Activated T-helper 1 cell treated with anti-CD3 and anti-CD28 coated beads, Interleukin-2, amount 50 U/mL, for 16 hours (primary cell): ENCODE measurements around the gene NRXN2.
"Not testable (repeated sequence)": the region's sequence is repeated elsewhere in the genome, so short reads cannot be mapped to it uniquely, and the experiment has no call there.

ENCODE experiments used
- DNase-seq, 2 donors: peaks; one replicate each; pipeline ENCODE4 v3.0.0-alpha.2; 2020; ENCODE audit warnings: low read depth in 1 of 2, low spot score in 1 of 2

The NRXN2 gene

GRCh38 chr11:64677441-64678023 lies 45.5 kb downstream of the NRXN2 start:
- DNase-seq: no peak

GRCh38 chr11:64676261-64676615 lies 46.8 kb downstream of the NRXN2 start:
- no peak for DNase-seq

GRCh38 chr11:64675450-64676260 lies 47.3 kb downstream of the NRXN2 start:
- DNase-seq: no peak

- no peak for DNase-seq
Observed at GRCh38 chr11:64674774-64675173, 48.2 kb downstream of the NRXN2 start.

- DNase-seq: no peak
Observed at GRCh38 chr11:64673279-64673678, 49.7 kb downstream of the NRXN2 start.

GRCh38 chr11:64672875-64673274 lies 50.1 kb downstream of the NRXN2 start:
- DNase-seq: no peak

- no peak for DNase-seq
Observed at GRCh38 chr11:64670975-64671374, 52.0 kb downstream of the NRXN2 start.

GRCh38 chr11:64667154-64667745 lies 55.7 kb downstream of the NRXN2 start:
- no peak for DNase-seq

GRCh38 chr11:64665411-64665821 lies 57.6 kb downstream of the NRXN2 start:
- no peak for DNase-seq

GRCh38 chr11:64664236-64664870 lies 58.6 kb downstream of the NRXN2 start:
- not testable (repeated sequence) for DNase-seq

GRCh38 chr11:64663656-64664055 lies 59.3 kb downstream of the NRXN2 start:
- DNase-seq: no peak

- DNase-seq: no peak
Observed at GRCh38 chr11:64661614-64662013, 61.4 kb downstream of the NRXN2 start.

- DNase-seq: no peak
Observed at GRCh38 chr11:64661146-64661545, 61.9 kb downstream of the NRXN2 start.

GRCh38 chr11:64660706-64661105 lies 62.3 kb downstream of the NRXN2 start:
- no peak for DNase-seq

GRCh38 chr11:64660205-64660604 lies 62.8 kb downstream of the NRXN2 start:
- DNase-seq: no peak

- no peak for DNase-seq
Observed at GRCh38 chr11:64659417-64660144, 63.4 kb downstream of the NRXN2 start.

- DNase-seq: no peak
Observed at GRCh38 chr11:64658265-64658664, 64.7 kb downstream of the NRXN2 start.

- no peak for DNase-seq
Observed at GRCh38 chr11:64656862-64657261, 66.1 kb downstream of the NRXN2 start.

- no peak for DNase-seq
Observed at GRCh38 chr11:64655941-64656601, 66.9 kb downstream of the NRXN2 start.

GRCh38 chr11:64654958-64655541 lies 67.9 kb downstream of the NRXN2 start:
- DNase-seq: no peak
